ENCODE results near the gene STK39.

STK39 gene

GRCh38 chr2:168155680-168156079, 91.7 kb downstream of the STK39 start:
- no peak for TF ChIP-seq CTCF (IDR thresholded peaks at IDR 0.05)
- H3K4me1 ChIP-seq (ENCODE audit: control insufficient read depth in 1 of 2, insufficient read depth in 1 of 2, low read depth in 1 of 2, low read length in 1 of 2): no peaks in the 10 kb centered on the region
- no peak overlapping the region for H3K4me3 ChIP-seq (ENCODE audit: low read depth in 1 of 2, low read length in 1 of 2)
- H3K27me3 ChIP-seq: no peaks in the 10 kb centered on the region
- no peak overlapping the region for H3K27ac ChIP-seq
- H3K9me3 ChIP-seq: no peaks in the 10 kb centered on the region
- no peaks in the 10 kb centered on the region for H3K36me3 ChIP-seq

- H3K27ac ChIP-seq: no peak overlapping the region
- peaks cover 0 to 4% of the 10 kb centered on the region in 2 experiments for H3K4me1 ChIP-seq (ENCODE audit: control insufficient read depth in 1 of 2, insufficient read depth in 1 of 2, low read depth in 1 of 2, low read length in 1 of 2)
- TF ChIP-seq CTCF (IDR thresholded peaks at IDR 0.05): no peak
- H3K27me3 ChIP-seq: no peaks in the 10 kb centered on the region
- H3K9me3 ChIP-seq: no peaks in the 10 kb centered on the region
- H3K36me3 ChIP-seq: no peaks in the 10 kb centered on the region
- H3K4me3 ChIP-seq (ENCODE audit: low read depth in 1 of 2, low read length in 1 of 2): no peak overlapping the region
Observed at GRCh38 chr2:168155046-168155445, 92.3 kb downstream of the STK39 start.

- H3K36me3 ChIP-seq: no peaks in the 10 kb centered on the region
- no peaks in the 10 kb centered on the region for H3K27me3 ChIP-seq
- no peak overlapping the region for H3K4me3 ChIP-seq (ENCODE audit: low read depth in 1 of 2, low read length in 1 of 2)
- no peaks in the 10 kb centered on the region for H3K9me3 ChIP-seq
- TF ChIP-seq CTCF (IDR thresholded peaks at IDR 0.05): no peak
- peaks cover 7 to 17% of the 10 kb centered on the region in 2 experiments for H3K4me1 ChIP-seq (ENCODE audit: control insufficient read depth in 1 of 2, insufficient read depth in 1 of 2, low read depth in 1 of 2, low read length in 1 of 2)
- H3K27ac ChIP-seq: no peak overlapping the region
Observed at GRCh38 chr2:168152902-168153530, 94.4 kb downstream of the STK39 start.

GRCh38 chr2:168149986-168150385, 97.4 kb downstream of the STK39 start:
- H3K36me3 ChIP-seq: no peaks in the 10 kb centered on the region
- H3K4me3 ChIP-seq (ENCODE audit: low read depth in 1 of 2, low read length in 1 of 2): no peak overlapping the region
- H3K27me3 ChIP-seq: no peaks in the 10 kb centered on the region
- no peaks in the 10 kb centered on the region for H3K9me3 ChIP-seq
- peaks cover 21 to 36% of the 10 kb centered on the region in 2 experiments for H3K4me1 ChIP-seq (ENCODE audit: control insufficient read depth in 1 of 2, insufficient read depth in 1 of 2, low read depth in 1 of 2, low read length in 1 of 2)
- no peak overlapping the region for H3K27ac ChIP-seq
- no peak for TF ChIP-seq CTCF (IDR thresholded peaks at IDR 0.05)

- TF ChIP-seq CTCF (IDR thresholded peaks at IDR 0.05): no peak
- no peaks in the 10 kb centered on the region for H3K27me3 ChIP-seq
- H3K27ac ChIP-seq: no peak overlapping the region
- H3K4me3 ChIP-seq (ENCODE audit: low read depth in 1 of 2, low read length in 1 of 2): no peak overlapping the region
- H3K36me3 ChIP-seq: no peaks in the 10 kb centered on the region
- H3K4me1 ChIP-seq (ENCODE audit: control insufficient read depth in 1 of 2, insufficient read depth in 1 of 2, low read depth in 1 of 2, low read length in 1 of 2): peaks cover 21 to 36% of the 10 kb centered on the region in 2 experiments
- no peaks in the 10 kb centered on the region for H3K9me3 ChIP-seq
Observed at GRCh38 chr2:168149150-168149974, 98.0 kb downstream of the STK39 start.

All from neutrophil (primary cell).